ACHN (cell line): Measurements from ENCODE around the gene UBE3D.
A peak's percentile ranks its signal among the peaks of the same experiment; 100 is the strongest.
"Not testable (repeated sequence)": the region's sequence is repeated elsewhere in the genome, so short reads cannot be mapped to it uniquely, and the experiment has no call there.

Source experiments
- DNase-seq: peaks from one replicate; pipeline ENCODE4 v3.0.0-alpha.2; 2015
- in situ Hi-C: cut with HindIII; loops from 2 replicates; pipeline ENCODE4 v1.10.0; 2017; ENCODE audit warnings: low sequenced_read_pairs, low pct_ligation_motif_present, low pct_unique_long_range_greater_than_20kb

Gene UBE3D

DNA sequence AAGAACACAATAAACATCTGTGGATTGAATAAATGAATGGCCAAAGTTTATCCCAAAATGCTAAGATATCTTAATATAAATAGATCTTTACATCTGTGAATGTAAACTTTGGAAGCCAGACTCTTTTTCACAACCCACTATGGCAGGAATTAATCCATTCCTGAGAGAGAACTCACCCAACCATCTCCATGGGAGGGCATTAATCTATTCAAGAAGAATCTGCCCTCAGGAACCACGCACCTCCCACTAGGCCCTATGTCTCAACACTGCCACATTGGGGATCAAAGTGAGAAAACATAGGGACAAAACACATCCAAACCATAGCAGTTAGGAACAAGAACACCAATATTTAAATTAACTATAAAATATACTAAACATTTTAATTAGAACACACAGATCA, 3.4 kb downstream of the UBE3D start:
- in situ Hi-C loops: loop anchor here (25.0 kb wide), 1 partner anchor 825 kb away; the partner anchor contains the start of gene IBTK
- peak; percentile 27 for DNase-seq

DNA sequence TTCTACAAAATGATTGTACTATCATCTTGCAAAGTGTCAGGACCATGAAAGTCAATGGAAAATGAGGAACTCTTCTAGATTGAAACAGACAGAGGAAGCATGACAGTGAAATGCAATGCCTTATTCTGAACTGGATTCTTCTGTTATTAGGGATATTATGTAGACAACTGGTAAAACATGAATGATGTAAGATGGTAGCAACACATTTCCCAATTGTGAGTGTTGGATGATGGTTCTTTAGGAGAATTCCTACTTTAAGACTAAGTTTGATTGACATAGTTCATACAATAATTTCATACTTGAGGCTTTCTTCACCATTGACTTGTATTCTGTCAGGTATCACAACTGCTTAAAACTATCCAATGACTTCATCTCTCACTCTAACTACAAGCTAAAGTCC, 4.5 kb downstream of the UBE3D start:
- in situ Hi-C loops: loop anchor here (25.0 kb wide), 1 partner anchor 824 kb away; the partner anchor contains the start of gene IBTK
- no peak for DNase-seq

DNA sequence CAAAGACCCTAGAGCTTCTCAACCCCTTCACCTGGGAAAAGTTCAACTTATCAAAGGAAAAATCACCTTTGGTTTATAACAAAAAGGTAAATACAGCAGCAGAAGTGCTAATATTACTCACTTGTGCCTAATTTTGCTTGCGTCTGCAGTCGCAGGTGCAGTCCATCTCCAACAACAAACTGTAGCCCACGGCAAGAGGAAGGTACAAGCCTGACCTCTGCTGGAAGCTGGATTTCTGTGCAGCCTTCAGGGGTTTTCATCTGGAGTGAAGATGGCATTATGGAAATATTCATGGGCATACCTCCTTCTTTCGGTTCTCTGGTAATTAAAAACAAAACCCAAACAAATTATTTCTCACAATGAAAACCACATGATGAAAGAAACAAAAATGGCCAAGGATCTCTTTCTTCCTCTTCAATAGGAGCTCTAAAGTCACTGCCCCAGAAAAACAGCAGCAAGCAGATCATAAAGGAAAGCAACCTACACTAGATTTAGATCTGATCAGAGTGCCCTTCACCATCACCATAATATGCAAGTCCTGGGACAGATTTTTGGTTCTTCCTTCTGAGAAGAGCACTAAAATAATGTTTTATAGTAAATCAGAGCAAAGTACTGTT, 7.8 kb downstream of the UBE3D start:
- in situ Hi-C loops: loop anchor here (25.0 kb wide), 1 partner anchor 821 kb away; the partner anchor contains the start of gene IBTK

DNA sequence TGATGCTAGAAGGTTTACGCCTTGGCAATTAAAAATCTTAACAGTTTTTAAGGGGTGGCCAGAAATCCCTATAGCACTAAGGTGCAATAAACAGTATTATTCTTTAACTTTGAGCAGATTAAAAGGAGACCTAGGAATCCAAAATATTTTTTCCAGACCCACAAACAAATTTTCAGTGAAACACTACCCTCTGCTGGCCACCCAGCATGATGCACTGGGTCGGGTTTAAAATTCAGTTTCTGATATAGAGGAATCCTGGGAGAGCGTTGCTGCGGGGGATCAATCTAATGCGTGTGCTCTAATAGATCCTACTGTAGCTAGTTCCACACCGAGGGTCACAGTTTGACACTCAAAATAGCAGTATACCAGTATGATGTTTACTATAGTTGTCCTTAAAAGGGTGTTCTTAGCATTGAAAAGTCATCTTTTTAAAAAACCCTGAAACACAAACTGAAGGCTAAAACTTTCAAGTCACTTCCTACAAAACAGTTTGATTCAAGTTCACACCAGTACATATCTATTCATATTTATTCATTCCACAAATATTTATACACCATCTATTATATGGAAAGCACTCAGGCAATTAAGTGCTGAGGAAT, 10.2 kb downstream of the UBE3D start:
- DNase-seq: peak; percentile 54
- in situ Hi-C loops: loop anchor here (25.0 kb wide), 1 partner anchor 818 kb away; the partner anchor contains the start of gene IBTK

More for the DNA sequence above, 7.8 kb downstream of the UBE3D start:
- peak; percentile 54 for DNase-seq

DNA sequence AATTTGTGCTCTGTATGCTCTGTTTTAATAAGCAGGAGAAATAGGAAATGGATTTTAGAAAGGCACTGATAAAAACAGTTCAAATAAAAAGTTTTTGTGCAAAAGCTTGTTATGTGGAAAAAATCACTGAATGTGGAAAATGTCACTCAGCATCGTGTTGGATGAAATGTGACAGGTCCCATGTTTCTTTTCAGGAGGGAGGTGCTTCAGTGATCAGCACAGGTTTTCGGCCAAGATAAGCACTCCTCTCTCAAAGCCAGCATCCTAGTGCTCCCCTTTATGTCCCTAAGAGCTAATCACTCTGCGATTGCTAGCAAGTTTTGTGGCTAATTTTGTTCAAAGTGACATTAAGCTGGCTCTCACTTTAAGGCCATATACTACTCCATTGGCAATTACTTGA, 12.0 kb downstream of the UBE3D start:
- DNase-seq: no peak
- in situ Hi-C loops: loop anchor here (25.0 kb wide), 1 partner anchor 816 kb away; the partner anchor contains the start of gene IBTK

DNA sequence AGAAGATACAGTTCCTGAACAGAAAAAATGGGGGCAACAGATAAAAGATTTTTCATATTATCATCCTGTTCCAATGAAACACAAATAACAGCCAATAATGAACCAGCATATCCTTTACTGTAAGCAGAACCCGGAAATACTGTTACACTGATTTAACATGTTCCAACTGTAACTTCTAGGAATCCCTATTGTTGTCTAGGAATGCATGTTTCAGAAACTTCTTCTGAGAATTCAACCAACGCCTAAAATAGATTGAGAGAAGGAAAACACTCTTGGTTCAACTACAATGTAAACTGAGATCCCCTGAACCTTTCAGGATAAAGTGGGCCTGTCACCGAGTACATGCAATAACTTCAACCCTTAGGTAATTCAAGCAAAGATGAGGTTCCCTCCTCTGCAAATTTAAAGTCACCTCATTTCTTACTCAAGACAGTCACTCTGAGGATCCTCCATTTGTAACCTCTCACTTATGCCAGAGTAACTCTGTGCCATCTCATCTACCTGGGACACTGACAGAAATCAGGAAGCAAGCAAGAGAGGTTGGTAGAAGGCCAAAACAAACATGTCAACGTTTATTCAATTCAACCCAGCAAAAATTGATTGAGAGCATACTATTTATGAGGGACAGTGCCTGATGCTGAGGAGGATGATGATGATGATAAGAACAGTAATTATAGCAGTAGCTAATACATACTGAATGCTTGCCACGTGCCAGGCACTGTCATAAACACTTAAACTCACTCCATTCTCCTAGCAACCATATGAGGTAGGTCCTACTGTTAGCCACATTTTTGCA, 14.1 kb downstream of the UBE3D start:
- no peak for DNase-seq
- in situ Hi-C loops: loop anchor here (25.0 kb wide), 1 partner anchor 814 kb away; the partner anchor contains the start of gene IBTK

DNA sequence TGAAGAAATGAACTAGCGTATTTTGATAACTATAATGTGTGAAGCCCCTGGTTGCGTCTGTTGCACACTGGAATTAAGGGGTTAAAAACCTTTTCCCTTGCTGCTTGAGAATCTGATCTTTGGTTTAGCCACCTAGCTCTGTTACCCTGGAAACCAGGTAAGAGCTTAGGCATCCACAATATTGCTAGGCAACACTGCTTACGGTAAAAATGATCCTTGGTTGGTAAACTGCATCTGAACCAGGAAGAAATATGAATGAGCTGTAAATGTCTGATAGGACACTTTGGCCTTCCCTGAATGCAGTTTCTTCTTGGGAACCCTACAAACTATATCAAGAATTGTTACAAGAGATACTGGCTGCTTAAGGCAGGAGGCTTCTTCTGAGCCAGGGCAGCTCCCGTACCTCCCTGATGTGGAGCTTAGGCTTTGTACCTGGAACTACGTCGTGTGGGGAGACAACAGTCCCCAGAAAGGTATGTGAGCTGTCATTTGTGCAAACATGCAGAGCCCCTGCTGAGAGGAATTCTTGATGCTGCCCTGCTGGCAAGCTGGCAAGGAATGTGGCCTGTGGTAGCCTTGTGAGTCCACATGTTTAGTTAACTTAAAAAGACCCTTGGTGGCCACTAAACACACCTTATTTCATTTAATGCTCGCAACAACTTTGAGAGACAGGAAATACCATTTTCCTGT, 18.4 kb downstream of the UBE3D start:
- DNase-seq: no peak
- in situ Hi-C loops: no loop called here

DNA sequence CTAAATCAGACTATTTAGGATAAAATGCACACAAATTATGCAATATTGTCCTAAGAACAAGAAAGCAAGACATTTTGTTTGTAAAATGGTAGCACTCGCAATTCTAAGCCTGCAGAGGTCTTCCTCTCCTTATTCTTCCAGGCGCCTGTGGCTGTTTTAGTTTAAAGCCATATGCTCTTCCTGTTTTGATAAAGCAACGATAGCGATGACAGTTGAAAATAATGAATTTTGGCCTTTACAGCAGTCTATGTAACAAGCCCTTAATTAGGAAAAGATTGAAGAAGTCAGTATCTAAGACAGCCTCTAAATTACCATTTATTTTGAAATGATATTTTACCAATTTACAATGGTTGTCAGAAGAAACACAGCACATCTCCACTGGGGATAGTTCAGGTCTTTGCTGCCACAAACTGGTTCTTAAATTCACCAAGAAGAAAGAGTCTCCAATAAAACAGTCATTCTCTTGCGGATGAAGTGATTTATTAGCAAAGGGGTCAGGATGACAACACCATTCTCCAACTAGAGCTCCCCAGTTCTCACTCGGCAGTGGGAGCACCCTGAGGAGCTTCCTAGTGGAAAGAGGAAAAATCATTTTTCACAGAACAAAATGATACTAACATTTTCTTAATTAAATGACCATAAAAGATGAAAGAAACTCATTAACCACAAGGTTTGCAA, 21.4 kb downstream of the UBE3D start:
- no peak for DNase-seq

DNA sequence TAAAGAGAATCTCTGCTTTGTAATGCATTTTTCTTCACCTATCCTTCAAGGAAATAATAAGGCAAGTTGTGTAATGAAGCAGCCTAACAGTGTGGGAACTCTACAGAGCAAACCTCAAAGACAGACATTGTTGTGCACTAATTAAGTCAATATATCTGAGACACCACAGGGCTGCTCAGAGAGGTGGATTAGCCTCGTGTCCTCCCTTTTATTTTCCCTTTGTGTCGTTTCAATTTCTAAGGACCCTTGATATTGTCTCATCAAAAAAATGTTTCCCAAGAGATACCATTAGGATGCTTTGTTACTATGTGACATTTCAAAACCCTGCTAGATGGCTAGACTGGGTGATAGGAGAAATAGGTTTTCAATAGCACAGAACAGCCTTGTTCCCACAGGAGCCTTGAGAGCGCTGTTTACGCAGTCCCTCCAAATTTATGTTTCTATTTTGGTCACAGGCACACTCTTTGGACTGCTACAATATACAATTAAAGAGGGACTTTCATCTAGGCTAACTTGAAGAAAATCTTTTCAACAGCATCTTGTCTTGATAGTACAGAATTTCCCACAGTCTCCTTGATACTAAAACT, 23.1 kb downstream of the UBE3D start:
- in situ Hi-C loops: no loop called here
- no peak for DNase-seq

More for the DNA sequence above, 21.4 kb downstream of the UBE3D start:
- in situ Hi-C loops: no loop called here

DNA sequence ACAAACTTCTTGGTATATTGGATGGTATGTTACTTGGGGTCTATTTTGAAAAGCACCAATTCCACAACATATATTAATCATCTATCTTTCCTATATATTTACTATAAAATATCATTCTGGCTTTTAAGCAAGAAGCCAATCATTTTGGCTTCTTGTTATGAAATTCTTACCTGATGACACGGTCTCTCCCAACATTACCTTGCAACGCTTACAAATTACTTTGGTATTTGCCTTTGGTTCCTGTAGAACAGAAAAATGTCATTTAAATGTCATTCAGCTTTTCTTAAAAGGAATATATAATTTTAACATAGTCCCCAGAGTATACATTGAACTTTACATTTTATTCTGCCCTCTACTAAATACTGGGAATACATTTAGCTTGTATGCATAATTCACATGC, 27.4 kb downstream of the UBE3D start:
- in situ Hi-C loops: no loop called here
- no peak for DNase-seq

DNA sequence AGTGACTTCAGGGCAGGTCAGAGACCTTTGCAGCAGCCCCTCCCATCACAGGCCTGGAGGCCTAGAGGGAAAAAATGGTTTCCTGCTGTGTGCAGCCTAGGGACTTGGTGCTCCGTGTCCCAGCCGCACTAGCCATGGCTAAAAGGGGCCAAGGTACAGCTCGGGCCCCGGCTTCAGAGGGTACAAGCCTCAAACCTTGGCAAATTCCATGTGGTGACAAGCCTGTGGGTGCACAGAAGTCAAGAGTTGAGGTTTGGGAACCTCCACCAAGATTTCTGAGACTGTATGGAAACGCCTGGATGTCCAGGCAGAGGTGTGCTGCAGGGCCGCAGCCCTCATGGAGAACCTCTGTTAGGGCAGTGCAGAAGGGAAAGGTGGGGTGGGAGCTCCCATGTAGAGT, 34.0 kb downstream of the UBE3D start:
- DNase-seq: no peak
- in situ Hi-C loops: no loop called here

DNA sequence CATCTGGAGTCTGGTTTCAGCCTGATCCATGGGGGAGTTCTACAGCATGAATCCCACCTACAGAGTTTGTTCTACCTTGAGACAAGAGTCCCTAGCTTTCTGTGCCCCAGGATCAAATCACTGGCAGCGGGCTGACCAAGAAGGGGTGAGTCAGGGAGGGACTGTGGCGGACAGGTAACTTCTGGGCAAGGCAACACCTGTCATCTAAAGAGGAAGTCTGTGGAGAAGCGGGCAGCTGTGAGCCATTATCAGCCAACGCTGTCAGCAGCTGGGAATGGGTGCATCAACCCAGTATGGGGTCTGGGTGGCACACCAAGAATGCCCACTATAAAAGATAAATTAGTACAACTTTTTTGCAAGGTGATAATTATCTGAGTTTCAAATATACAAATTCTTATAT, 45.9 kb downstream of the UBE3D start:
- in situ Hi-C loops: no loop called here

DNA sequence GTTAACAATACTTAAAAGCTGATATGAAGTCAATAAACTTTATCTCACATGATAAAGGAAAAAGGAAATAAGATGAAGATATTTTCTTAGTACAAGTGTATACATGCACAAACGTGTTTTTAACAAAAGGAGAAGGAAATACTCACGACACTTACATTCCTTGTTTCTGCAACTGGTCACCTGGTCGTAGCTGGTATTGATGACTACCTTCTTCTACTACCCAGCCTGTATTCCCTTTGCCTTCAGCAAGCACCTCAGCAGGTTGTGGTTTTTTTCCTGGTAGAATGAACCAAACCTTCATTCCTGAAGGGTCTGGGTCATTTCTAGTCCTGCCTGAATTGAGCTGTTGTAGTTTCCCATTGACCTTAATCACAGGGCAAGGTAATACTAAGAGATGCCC, 54.5 kb downstream of the UBE3D start:
- DNase-seq, in situ Hi-C loops: not testable (repeated sequence)

More for the DNA sequence above, 45.9 kb downstream of the UBE3D start:
- DNase-seq: no peak

DNA sequence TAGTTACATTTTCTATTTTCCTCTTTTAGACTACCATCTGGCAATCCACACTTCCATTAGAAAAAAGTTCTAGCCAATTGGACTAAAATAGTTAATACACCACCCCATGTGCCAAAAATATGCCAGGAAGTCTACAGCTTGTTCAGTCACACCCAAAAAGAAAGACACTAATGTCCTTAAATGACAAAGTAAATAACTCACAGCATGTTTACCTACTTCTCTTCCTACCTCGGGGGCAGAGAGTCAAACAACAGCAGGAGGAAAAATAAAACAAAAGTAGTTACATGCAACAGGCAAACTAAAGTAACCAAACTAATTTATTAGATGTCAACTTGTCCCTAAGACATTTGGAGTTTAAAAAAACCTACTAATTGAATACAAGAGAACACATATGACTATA, 57.0 kb downstream of the UBE3D start:
- DNase-seq: no peak
- in situ Hi-C loops: no loop called here

DNA sequence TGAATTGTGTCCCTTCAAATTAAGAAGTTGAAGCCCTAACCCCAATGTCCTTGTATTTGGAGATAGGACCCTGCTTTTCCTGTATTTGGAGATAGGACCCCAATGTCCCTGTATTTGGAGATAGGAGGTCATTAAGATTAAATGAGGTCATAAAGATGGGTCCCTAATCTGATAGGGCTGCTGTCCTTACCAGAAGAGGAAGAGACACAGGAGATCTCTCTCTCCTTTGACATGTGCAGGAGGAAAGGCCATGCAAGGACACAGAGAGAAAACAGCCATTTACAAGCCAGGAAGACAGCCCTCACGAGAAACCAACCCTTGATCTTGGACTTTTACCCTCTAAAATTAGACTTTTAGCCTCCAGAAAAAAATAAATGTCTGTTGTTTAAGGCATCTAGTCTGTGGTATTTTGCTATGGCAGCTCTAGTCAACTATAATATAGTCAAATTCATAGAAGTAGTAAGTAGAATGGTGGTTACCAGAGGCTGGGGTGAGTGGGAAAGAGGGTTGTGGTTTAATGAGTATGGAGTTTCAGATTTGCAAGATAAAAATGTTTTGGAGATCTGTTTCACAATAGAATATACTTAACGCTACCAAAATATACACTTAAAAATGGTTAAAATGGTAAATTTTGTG, 59.3 kb downstream of the UBE3D start:
- DNase-seq: no peak
- in situ Hi-C loops: no loop called here

DNA sequence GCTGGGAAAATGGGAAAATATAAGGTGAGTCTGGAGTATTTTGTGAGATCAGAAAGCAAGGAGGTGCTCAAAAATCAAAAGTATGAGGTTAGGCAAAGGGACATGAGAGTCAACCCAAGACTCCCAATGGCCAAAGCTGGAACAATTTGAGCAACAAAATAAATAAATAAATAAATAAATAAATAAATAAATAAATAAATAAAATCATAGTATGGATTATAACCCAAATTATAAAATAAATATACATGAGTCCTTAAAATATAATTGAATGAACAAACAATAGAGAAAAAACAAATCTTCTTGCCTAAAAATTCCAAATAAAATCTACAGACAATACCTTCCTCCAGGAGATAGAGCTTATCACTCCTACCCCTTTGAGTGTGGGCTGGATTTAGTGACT, 69.5 kb downstream of the UBE3D start:
- no peak for DNase-seq
- in situ Hi-C loops: no loop called here

DNA sequence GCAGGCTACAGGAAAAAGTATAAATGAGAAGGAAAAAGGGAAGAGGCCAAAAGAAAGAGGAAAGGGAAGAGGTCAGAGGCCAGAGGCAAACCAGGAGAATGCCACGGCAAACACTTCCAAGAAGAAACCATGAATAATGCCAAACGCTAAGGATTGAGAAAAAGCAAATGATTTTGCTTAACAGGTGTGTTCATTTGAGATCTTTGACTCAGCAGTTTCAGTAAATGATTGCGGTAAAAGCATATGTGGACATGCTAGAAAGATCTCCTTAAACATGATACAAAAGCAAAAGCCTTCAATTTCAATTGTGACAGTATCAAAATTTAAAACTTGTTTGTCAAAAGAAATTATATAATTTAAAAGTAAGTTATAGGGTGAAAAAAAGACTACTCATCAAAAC, 70.6 kb downstream of the UBE3D start:
- no peak for DNase-seq
- in situ Hi-C loops: no loop called here
